GM19351 (cell line): Measurements from ENCODE around the gene DEAF1.
"Not testable (repeated sequence)": the region's sequence is repeated elsewhere in the genome, so short reads cannot be mapped to it uniquely, and the experiment has no call there.

ENCODE experiments used
- ATAC-seq: cut with Tn5 transposase; IDR thresholded peaks from one replicate; pipeline ENCODE4 v1.9.1; 2021; ENCODE audit warnings: mild to moderate bottlenecking, moderate library complexity; ENCODE audit not compliant: unreplicated experiment

DEAF1 gene, protein sequence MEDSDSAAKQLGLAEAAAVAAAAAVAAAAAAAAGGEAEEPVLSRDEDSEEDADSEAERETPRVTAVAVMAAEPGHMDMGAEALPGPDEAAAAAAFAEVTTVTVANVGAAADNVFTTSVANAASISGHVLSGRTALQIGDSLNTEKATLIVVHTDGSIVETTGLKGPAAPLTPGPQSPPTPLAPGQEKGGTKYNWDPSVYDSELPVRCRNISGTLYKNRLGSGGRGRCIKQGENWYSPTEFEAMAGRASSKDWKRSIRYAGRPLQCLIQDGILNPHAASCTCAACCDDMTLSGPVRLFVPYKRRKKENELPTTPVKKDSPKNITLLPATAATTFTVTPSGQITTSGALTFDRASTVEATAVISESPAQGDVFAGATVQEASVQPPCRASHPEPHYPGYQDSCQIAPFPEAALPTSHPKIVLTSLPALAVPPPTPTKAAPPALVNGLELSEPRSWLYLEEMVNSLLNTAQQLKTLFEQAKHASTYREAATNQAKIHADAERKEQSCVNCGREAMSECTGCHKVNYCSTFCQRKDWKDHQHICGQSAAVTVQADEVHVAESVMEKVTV

DNA sequence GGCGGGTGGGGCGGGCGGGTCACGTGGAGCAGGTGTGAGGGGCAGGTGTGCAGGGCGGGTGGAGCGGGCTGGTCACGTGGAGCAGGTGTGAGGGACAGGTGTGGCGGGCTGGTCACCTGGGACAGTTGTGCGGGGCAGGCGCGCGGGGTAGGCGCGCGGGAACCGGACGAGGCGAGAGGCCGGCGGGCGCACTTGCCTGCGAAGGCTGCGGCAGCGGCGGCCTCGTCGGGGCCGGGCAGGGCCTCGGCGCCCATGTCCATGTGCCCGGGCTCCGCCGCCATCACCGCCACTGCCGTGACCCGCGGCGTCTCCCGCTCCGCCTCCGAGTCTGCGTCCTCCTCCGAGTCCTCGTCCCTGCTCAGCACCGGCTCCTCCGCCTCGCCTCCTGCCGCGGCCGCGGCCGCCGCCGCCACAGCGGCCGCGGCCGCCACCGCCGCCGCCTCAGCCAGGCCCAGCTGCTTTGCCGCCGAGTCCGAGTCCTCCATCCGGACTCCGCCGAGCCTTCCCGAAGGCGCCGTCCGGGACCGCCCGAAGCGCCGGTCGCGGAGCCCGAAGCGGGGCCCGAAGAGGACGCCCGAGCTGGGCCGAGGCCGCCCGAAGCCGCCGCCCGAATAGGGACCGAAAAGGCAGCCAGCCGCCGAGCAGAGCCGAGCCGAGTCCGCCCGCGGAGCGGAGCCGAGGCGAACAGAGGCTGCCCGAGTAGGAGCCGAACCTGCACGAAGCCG, at the start of gene DEAF1:
TSS of gene DEAF1 (minus strand) at position 660 of the 725 bp plus-strand sequence. CDS start at position 485, 175 bp downstream.
- ATAC-seq = peak; percentile 72

DNA sequence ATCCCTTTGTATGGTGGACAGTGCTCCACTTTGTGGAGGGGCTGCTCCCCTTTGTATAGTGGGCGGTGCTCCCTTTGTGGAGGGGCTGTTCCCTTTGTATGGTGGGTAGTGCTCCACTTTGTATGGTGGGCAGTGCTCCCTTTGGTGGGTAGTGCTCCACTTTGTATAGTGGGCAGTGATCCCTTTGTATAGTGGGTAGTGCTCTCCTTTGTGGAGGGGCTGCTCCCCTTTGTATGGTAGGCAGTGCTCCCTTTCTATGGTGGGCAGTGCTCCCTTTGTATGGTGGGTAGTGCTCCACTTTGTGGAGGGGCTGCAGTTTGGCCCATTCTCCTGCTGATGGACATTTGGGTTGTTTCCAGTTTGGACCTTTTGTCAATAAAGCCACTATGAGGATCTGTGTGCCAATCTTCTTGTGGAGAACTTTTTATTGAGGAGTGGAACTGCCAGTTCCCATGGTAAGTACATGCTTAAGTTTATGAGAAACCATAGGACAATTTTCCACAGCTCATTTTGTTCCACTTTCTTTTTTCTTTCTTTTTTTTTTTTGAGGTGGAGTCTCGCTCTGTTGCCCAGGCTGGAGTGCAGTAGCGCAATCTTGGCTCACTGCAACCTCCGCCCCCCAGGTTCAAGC, 47.7 kb upstream of the DEAF1 start:
- no peak for ATAC-seq

DNA sequence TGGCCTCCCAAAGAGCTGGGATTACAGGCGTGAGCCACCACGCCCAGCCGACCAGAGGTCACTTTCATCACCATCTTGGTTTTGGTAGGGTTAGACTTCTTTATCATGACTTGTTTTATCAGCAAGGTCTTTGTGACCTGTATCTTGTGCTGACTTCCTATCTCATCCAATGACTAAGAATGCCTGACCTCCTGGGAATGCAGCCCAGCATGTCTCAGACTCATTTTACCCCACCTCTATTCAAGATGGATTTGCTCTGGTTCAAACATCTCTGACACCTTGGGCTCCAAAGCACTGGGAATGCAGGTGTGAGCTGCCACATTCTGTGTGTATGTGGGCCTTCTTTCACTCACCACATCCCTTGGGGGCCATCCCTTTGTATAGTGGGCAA, 47.1 kb upstream of the DEAF1 start:
- ATAC-seq = no peak

DNA sequence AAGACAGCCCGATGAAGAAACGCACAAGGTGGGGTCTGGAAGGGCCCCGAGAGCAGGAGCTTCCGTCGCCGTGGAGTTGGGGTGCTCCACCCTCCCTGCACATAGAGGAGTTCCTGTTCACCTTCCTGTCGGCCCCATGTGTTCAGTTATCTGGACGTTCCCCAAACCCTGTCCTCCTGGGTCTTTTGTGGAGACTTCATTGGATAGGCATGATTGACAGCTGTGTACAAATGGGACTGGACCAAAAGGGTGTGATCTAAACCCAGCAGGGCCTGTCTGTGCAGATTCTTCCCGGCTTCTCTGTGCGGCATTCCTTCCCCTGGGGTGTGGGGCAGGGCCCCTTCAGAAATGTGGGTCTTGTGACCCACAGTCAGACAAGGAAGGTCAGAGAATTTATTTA, 42.9 kb upstream of the DEAF1 start:
- ATAC-seq = not testable (repeated sequence)

DNA sequence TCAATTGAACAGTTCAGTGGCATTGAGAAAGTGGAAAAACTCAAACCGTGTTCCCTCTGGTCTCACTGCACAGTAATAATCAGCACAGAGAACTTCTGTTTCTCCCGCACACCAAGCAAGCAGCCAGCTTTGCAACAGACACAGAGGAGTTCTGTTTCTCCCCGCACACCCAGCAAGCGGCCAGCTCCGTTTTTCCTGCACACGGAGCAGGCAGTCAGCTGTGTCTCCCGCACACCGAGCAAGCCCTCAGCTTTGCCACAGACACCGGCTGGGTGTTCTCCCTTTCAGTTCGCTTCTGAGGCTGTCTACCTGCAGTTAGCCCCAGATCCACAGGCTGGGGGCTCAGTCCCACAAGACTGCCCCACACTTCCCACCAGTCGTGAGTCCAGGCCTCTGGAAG, 42.3 kb upstream of the DEAF1 start:
- ATAC-seq = no peak

DNA sequence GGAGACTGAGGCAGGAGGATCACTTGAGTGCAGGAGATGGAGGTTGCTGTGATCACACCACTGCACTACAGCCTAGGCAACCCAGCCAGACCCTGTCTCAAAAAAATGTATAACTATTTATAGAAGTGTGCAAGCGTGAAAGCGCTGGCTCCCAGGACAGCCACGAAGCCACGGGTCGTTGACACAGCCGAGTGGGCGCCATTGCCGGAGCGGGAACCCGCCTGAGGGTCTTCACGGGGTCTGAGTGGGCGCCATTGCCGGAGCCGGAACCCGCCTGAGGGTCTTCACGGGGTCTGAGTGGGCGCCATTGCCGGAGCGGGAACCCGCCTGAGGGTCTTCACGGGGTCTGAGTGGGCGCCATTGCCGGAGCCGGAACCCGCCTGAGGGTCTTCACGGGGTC, 39.5 kb upstream of the DEAF1 start:
- ATAC-seq = not testable (repeated sequence)

DNA sequence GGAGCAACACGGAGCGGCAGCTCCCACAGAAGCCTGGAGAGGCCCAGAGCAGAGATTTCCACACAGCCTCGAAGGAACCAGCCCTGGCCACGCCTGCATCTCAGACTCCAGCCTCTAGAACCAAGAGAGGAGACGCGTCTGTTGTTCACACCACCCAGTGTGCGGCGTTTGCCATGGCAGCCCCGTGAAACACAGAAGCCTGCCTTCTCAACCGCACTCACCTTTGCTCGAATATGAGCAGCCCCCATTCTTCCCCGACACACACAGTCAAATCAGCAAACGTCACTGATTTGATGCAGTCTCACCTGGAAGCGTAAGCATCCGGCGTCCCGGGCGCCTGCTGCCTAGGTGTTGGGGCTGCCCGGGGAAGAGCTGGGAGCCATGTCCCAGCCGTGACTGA, 38.0 kb upstream of the DEAF1 start:
- ATAC-seq = no peak

DNA sequence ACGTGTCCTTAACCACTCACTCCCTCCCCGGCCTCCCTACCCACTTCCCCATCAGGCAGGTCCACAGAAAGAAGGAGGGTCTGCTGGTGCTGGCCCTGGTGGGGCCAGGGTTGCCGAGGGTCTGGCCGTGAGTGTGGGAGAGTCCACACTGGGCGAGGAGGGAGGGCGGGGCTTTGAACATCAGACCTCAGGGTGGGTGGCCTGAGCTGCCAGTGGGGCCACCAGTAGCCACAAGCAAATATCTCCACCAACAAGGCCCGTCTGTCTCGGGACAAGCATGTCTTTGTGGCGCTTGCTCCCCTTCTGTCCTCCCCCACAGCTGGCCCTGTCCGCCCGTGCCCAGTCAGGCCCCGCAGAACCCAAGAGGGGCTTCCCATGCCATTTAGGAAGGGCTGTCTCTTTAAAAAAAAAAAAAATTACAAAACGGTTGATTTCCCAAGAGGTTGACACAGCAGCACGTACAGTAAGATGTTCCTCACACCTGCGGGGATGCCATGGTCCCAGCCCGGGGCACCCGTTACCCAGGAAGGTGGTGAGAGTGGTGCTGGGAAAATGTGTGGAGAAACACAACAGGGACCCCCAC, 34.6 kb upstream of the DEAF1 start:
- ATAC-seq = no peak

DNA sequence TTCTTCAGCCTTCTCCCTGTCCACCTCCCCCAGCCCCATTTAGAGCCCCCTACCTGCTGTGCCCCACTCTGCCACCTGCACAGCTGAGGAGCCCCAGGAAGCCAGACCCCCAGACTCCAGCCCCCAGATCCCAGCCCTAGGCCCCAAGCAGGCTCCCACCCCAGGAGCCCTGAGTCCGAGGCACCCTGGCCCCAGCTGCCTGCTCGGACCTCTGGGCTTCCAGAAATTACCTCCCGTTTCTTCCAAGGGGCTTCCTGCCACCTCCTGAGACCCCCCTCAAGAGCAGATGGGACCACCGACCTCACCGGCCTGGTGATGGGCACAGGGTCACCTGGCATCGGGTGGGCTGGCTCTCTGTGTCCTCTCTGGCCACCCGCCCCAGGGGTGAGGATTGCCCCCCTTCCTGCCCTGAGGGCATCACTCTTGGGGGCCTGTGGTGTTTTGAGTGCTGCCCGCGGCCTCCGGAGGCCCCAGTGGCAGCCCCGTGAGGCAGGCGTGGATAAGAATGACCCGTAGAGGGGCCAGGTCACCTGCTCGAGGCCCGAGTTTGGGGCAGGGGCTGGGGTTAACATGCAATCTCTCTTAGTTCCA, 34.0 kb upstream of the DEAF1 start:
- no peak for ATAC-seq

DNA sequence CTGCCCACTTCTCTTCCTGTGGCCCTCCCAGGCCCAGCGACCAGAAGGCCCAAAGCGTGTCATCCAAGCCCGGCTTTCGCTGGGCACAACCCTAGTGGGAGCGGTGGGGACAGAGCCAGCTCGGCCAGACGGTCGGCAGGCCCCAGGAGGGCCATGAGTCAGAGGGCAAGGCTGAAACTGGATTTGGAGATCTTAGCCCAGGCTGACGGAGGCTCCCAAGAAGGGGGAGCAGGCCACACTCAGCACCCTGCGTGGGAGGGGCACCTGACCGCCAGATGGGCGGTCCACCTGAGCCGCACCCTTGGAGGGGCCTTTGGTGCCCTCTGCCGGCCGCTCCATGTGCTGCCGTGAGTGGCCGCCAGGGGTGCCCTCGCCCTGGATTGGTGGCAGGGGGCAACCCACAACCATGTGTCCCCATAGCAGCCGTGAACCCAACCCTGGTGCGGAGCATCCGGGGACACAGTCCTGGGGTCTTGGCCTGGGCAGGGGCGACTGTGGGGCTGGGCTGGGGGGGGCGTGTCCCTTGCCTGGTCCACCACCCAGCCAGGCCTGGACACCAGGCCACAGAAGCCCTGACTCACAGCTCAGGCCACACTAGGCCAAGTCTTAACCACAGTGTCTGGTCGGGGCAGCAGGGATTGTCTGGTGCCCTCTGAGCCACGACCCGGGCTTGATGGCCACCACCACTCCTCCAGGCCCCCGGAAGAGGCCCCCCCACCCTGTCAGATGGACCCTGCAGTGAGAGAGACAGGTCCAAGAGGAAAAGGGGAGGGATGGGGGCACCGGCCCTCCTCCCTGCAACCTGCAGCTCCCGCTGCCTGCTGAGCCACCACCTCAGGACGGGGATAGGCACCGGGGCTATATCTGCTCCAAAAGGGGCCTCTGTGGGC, 33.1 kb upstream of the DEAF1 start:
- ATAC-seq = peak; percentile 38

DNA sequence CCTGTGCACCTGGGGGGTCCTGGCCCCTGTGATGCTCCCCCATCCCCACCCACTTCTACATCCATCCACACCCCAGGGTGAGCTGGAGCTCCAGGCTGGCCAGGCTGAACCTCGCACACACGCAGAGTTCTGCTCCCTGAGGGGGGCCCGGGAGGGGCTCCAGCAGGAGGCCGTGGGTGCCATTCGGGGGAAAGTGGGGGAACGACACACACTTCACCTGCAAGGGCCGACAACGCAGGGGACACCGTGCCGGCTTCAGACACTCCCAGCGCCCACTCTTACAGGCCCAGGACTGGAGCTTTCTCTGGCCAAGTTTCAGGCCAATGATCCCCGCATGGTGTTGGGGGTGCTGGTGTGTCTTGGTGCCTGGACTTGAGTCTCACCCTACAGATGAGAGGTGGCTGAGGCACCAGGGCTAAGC, 32.3 kb upstream of the DEAF1 start:
- ATAC-seq = no peak

DNA sequence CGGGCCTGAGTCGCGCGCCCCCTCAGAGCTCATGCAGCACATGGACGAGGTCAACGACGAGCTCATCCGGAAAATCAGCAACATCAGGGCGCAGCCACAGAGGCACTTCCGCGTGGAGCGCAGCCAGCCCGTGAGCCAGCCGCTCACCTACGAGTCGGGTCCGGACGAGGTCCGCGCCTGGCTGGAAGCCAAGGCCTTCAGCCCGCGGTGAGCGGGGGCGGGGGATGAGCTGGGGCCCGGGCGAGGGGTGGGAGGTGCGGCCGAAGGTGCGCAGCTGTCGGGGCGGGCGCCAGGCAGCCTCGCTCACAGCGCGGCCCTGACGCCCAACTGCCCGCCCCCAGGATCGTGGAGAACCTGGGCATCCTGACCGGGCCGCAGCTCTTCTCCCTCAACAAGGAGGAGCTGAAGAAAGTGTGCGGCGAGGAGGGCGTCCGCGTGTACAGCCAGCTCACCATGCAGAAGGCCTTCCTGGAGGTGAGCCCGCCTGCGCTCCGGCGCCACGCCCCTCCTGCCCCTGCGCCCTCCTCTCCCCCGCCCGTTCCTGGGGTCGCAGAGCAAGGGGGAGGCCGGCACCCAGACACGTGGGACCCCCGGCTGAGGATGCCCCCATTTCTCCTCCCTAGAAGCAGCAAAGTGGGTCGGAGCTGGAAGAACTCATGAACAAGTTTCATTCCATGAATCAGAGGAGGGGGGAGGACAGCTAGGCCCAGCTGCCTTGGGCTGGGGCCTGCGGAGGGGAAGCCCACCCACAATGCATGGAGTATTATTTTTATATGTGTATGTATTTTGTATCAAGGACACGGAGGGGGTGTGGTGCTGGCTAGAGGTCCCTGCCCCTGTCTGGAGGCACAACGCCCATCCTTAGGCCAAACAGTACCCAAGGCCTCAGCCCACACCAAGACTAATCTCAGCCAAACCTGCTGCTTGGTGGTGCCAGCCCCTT, 31.5 kb upstream of the DEAF1 start:
- ATAC-seq = peak; percentile 37

DNA sequence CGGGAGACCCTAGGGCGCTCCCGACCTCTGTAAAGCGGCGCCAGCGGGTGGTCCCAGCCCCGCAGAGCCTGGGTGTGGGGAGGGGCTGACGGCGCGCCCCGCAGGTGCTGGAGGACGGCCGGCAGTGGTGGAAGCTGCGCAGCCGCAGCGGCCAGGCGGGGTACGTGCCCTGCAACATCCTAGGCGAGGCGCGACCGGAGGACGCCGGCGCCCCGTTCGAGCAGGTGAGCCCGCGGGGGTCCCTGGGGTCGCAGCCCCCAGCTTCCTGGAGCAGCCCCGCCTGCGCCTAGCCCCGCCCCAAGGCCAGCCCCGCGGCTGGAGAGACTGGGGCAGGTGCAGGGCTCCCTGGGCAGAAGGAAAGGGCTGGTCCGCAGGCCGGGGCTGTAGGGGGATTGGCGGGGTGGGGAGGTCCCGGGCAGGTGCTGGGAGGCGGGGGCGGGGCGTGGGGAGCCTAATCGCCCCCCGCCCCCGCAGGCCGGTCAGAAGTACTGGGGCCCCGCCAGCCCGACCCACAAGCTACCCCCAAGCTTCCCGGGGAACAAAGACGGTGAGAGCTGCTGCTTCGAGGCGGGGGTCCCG, 30.7 kb upstream of the DEAF1 start:
- ATAC-seq = no peak

DNA sequence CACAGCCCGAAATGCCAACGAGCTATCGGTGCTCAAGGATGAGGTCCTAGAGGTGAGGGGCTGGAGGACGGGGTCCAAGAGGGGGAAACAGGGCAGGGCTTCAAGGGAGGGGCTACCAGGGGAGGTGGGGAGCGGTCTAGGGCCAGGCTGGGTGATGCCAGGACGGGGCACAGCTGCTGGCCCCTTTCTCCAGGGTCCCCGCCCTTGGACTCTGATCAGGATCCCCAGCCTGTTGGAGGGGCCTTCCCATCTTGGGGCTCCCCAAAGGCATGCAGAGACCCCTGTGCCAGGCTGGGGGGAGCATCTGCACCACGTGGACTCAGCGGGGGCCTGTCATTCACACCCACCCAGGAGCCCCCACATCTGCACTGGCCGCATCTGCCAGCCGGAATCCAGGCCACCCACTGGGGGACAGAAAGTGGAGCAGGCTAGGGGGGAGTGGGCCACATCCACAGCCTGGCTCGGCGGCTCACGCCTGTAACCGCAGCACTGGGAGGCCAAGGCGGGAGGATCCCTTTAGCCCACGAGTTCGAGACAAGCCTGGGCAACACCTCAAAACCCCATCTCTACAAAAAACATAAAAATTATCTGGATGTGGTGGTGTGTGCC, 29.9 kb upstream of the DEAF1 start:
- no peak for ATAC-seq

DNA sequence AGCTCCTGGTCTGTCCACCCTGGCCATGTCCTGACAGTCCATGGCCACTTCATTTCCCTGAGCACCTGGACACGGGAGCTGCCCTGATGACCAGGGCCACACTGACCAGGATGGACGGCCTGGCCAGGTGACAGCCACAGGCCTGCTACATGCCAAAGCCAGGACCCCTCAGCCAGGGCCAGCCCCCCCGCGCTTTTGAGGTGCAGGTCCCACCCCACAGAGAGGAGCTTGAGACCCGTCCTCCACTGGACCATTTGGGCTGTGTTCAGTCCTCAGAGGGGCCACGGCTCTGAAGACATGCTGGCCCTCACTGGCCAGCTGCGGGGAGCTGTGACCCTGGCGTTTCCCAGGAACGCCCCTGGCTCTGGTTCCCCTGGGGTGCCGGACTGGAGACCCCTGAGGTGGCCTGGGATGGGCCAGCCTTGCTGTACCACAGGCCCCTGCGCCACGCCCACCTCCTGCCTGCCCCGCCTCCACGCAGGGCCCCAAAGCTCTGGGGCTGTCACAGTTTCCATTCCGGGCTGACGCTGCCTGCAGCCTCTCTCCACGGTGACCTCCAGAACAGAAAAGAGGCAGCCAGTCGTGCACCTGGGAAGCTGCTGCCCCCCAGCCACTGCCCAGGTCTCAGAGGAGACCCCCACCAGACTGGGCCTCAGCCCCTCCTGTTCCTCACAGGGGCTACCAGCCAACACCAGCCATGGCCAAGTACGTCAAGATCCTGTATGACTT, 29.2 kb upstream of the DEAF1 start:
- no peak for ATAC-seq

DNA sequence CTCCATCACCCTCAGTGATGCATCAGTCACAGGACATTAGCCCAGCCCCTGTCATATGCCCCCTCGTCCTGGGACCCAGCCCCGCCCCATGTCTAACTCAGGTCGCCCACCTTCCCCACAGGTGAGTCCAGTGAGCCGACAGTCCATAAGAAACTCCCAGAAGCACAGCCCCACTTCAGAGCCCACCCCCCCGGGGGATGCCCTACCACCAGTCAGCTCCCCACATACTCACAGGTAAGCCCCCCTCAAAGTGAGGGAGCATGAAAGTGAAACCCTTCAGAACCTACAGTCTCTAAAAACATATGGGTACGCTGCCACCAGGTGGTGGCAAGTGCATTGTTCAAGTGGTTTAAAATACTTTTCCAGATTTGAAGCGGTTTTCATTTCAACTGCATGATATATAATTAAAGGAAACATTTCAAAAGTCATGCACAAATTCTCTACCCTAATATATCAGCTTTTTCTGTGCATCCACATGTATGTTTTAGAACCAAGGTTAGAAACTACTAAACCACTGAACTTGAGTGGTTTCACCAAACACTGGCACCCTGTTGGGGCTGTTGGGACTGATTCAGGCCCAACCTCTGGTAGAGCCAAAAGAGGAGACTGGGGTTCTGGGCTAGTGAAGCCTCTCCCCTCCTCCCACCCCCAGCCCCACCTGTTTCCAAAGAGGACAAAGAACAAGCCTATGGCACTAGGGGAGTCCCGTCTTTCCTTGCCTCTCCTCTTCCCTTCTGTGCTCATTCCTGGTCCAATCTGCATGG, 28.3 kb upstream of the DEAF1 start:
- no peak for ATAC-seq
